NT2/D1 (cell line): Measurements from ENCODE around the gene TMSB15C.

Source experiments
- SUZ12 ChIP-seq: IDR thresholded peaks from 2 replicates; pipeline ENCODE4 v1.6.1; 2011; ENCODE audit not compliant: insufficient read length, insufficient read depth; ENCODE audit errors: extremely low read depth
- YY1 ChIP-seq: IDR thresholded peaks from 2 replicates; pipeline ENCODE4 v1.6.1; 2011; ENCODE audit not compliant: insufficient read length, insufficient read depth
- ZNF274 ChIP-seq: IDR thresholded peaks from 2 replicates; pipeline ENCODE4 v1.6.1; 2011; ENCODE audit warnings: mild to moderate bottlenecking, low read depth, low read length

GRCh38 chrX:104113222-104113965 lies 37.4 kb upstream of the TMSB15C start:
- TF ChIP-seq ZNF274 = no peak
- TF ChIP-seq SUZ12 = no peak
- no peak for TF ChIP-seq YY1
